Liver (tissue), 9 donors: ENCODE results near the gene NRF1. TPM values are rescaled to one million over a fixed set of nuclear protein-coding genes. Genes with fewer than 3 reads are reported as not detected.

ENCODE experiments used
- DNase-seq: peaks from one replicate; pipeline ENCODE4 v3.0.0-alpha.2; 2017; ENCODE audit warnings: low spot score
- H3K27ac ChIP-seq, 2 donors: one replicate each; pipeline ENCODE4 v1.7.0; 2013; ENCODE audit warnings: inconsistent platforms in 2 of 2, low read length in 2 of 2, control low read depth in 1 of 2, low read depth in 1 of 2, mild to moderate bottlenecking in 1 of 2
- H3K27me3 ChIP-seq, 4 donors: one replicate each; pipeline versions ENCODE4 v1.6.1 to v1.7.0; 2013; ENCODE audit warnings: low read length in 3 of 4, inconsistent platforms in 1 of 4, mild to moderate bottlenecking in 1 of 4, moderate library complexity in 1 of 4; ENCODE audit not compliant: control insufficient read depth in 4 of 4, insufficient read depth in 4 of 4
- H3K36me3 ChIP-seq, 4 donors: one replicate each; pipeline versions ENCODE4 v1.6.1 to v1.7.0; 2013; ENCODE audit warnings: low read length in 3 of 4, mild to moderate bottlenecking in 3 of 4, low read depth in 1 of 4, moderate library complexity in 1 of 4; ENCODE audit not compliant: control insufficient read depth in 4 of 4, insufficient read depth in 3 of 4
- H3K4me1 ChIP-seq, 4 donors: one replicate each; pipeline versions ENCODE4 v1.6.1 to v1.7.0; 2013; ENCODE audit warnings: low read length in 3 of 4, mild to moderate bottlenecking in 3 of 4, moderate library complexity in 1 of 4; ENCODE audit not compliant: control insufficient read depth in 4 of 4, insufficient read depth in 4 of 4
- H3K4me3 ChIP-seq, 3 donors: one replicate each; pipeline versions ENCODE4 v1.6.1 to v1.7.0; 2013; ENCODE audit warnings: low read length in 3 of 3, control low read depth in 1 of 3, low read depth in 1 of 3, mild to moderate bottlenecking in 1 of 3
- H3K9ac ChIP-seq, 2 donors: one replicate each; pipeline ENCODE4 v1.7.0; 2013; ENCODE audit warnings: low read length in 2 of 2, mild to moderate bottlenecking in 2 of 2, moderate library complexity in 2 of 2, control low read depth in 1 of 2, low read depth in 1 of 2
- H3K9me3 ChIP-seq, 4 donors: one replicate each; pipeline versions ENCODE4 v1.6.1 to v1.7.0; 2013; ENCODE audit warnings: low read length in 3 of 4; ENCODE audit not compliant: control insufficient read depth in 4 of 4
- EGR1 ChIP-seq, 2 donors: IDR thresholded peaks; 2 replicates each; pipeline ENCODE4 v1.6.1; 2016 to 2018; ENCODE audit warnings: antibody characterized with exemption in 2 of 2, low read depth in 2 of 2
- FOXA1 ChIP-seq: IDR thresholded peaks from 2 replicates; pipeline ENCODE4 v1.6.1; 2016; ENCODE audit warnings: antibody characterized with exemption
- FOXA2 ChIP-seq: IDR thresholded peaks from 2 replicates; pipeline ENCODE4 v1.6.1; 2016; ENCODE audit warnings: antibody characterized with exemption
- GABPA ChIP-seq, 2 donors: IDR thresholded peaks in 1 of 2; conservative IDR thresholded peaks in 1 of 2; 2 replicates each; pipeline ENCODE4 v1.6.1; 2016; ENCODE audit warnings: antibody characterized with exemption in 2 of 2, mild to moderate bottlenecking in 1 of 2, moderate library complexity in 1 of 2
- HNF4A ChIP-seq, 2 donors: conservative IDR thresholded peaks; 2 replicates each; pipeline ENCODE4 v1.6.1; 2016; ENCODE audit warnings: antibody characterized with exemption in 2 of 2, mild to moderate bottlenecking in 2 of 2
- HNF4G ChIP-seq: IDR thresholded peaks from 2 replicates; pipeline ENCODE4 v1.6.1; 2016; ENCODE audit warnings: antibody characterized with exemption
- JUND ChIP-seq, 2 donors: IDR thresholded peaks; 2 replicates each; pipeline ENCODE4 v1.6.1; 2016; ENCODE audit warnings: antibody characterized with exemption in 2 of 2
- NR2F2 ChIP-seq: IDR thresholded peaks from 2 replicates; pipeline ENCODE4 v1.6.1; 2016; ENCODE audit warnings: antibody characterized with exemption
- RAD21 ChIP-seq, 2 donors: IDR thresholded peaks; 2 replicates each; pipeline ENCODE4 v1.6.1; 2016; ENCODE audit warnings: antibody characterized with exemption in 2 of 2, mild to moderate bottlenecking in 2 of 2
- RXRA ChIP-seq, 2 donors: IDR thresholded peaks; 2 replicates each; pipeline ENCODE4 v1.6.1; 2017 to 2018; ENCODE audit warnings: antibody characterized with exemption in 2 of 2, mild to moderate bottlenecking in 1 of 2
- SP1 ChIP-seq: IDR thresholded peaks from 2 replicates; pipeline ENCODE4 v1.6.1; 2018; ENCODE audit warnings: antibody characterized with exemption, mild to moderate bottlenecking
- TAF1 ChIP-seq: conservative IDR thresholded peaks from 2 replicates; pipeline ENCODE4 v1.6.1; 2016; ENCODE audit warnings: antibody characterized with exemption, mild to moderate bottlenecking
- YY1 ChIP-seq: IDR thresholded peaks from 2 replicates; pipeline ENCODE4 v1.6.1; 2016; ENCODE audit warnings: antibody characterized with exemption, mild to moderate bottlenecking
- WGBS: extraction: QIAGEN DNeasy Blood & Tissue Kit; methylation state at CpG from one replicate; pipeline ENCODE4 v1.1.7; 2013; 5-methylcytosine and 5-hydroxymethylcytosine counted together
- polyA plus RNA-seq, 2 donors: library from polyadenylated mRNA; stranded (reverse) in 1 of 2; unstranded in 1 of 2; fragments of 200-250 nt in 1 of 2; fragments of >200 nt in 1 of 2; fragmentation: Nextera tagmentation in 1 of 2; extraction: Ambion mirVana in 1 of 2; gene quantifications; one replicate each; pipeline versions ENCODE4 v1.2.1 to v1.2.3, GENCODE V29; 2013 to 2015
- total RNA-seq, 2 donors: library from RNA; depleted of rRNA; stranded (reverse); fragments of >200 nt; gene quantifications; one replicate each; pipeline ENCODE4 v1.2.3, GENCODE V29; 2014
- TF ChIP-seq, protein P1 (sequence below): IDR thresholded peaks from 2 replicates; pipeline ENCODE4 v1.6.1; 2016; ENCODE audit warnings: antibody characterized with exemption
- TF ChIP-seq, protein P2 (sequence below): fragments of 150-350 bp; IDR thresholded peaks from 2 replicates; pipeline ENCODE4 v1.5.1; 2017; ENCODE audit warnings: improper control_type of control experiment, low read depth, low read length; ENCODE audit not compliant: missing input control
- TF ChIP-seq, protein P3 (sequence below): IDR thresholded peaks from 2 replicates; pipeline ENCODE4 v1.6.1; 2016; ENCODE audit warnings: antibody characterized with exemption
- TF ChIP-seq, protein P4 (sequence below): IDR thresholded peaks from 2 replicates; pipeline ENCODE4 v1.6.1; 2016; ENCODE audit warnings: antibody characterized with exemption, mild to moderate bottlenecking
- TF ChIP-seq, protein P5 (sequence below): IDR thresholded peaks from 2 replicates; pipeline ENCODE4 v1.6.1; 2016; ENCODE audit warnings: antibody characterized with exemption
- donor health status: healthy.
- donor health status: healthy.
- donor health status: healthy.
- donor health status: healthy.
- donor health status: healthy.

NRF1 gene
- total and polyA plus RNA-seq, 4 donors: 1.3 to 14.8 (median 5.3) TPM

DNA sequence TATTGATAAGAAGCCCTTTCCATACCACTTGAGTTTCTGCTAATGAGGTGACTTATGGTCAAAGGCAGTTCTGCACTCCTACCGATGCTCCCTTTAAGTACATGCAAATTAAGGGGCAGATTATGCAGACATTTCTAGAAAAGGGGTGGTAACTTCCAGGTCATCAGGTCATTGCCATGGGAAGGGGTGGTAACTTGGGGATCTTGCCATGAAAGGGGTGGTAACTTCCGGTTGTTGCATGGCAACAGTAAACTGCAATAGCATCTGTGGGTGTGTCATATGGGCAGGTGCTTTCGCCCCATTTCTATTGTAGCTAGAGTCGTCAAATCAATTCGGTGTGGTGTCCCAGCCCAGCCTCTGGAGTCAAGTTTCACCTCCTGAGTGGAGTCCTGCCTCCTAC lies 190.4 kb downstream of the NRF1 start:
- H3K9me3 ChIP-seq: no peaks in the 10 kb centered on the region
- no peaks in the 10 kb centered on the region for H3K4me1 ChIP-seq
- TF ChIP-seq, protein P1, sequence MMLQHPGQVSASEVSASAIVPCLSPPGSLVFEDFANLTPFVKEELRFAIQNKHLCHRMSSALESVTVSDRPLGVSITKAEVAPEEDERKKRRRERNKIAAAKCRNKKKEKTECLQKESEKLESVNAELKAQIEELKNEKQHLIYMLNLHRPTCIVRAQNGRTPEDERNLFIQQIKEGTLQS: no peak
- TF ChIP-seq, protein P2, sequence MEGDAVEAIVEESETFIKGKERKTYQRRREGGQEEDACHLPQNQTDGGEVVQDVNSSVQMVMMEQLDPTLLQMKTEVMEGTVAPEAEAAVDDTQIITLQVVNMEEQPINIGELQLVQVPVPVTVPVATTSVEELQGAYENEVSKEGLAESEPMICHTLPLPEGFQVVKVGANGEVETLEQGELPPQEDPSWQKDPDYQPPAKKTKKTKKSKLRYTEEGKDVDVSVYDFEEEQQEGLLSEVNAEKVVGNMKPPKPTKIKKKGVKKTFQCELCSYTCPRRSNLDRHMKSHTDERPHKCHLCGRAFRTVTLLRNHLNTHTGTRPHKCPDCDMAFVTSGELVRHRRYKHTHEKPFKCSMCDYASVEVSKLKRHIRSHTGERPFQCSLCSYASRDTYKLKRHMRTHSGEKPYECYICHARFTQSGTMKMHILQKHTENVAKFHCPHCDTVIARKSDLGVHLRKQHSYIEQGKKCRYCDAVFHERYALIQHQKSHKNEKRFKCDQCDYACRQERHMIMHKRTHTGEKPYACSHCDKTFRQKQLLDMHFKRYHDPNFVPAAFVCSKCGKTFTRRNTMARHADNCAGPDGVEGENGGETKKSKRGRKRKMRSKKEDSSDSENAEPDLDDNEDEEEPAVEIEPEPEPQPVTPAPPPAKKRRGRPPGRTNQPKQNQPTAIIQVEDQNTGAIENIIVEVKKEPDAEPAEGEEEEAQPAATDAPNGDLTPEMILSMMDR: no peak
- no peak for TF ChIP-seq RAD21 (IDR thresholded peaks at IDR 0.05)
- TF ChIP-seq SP1: no peak
- TF ChIP-seq JUND (IDR thresholded peaks at IDR 0.05): no peak
- TF ChIP-seq, protein P3, sequence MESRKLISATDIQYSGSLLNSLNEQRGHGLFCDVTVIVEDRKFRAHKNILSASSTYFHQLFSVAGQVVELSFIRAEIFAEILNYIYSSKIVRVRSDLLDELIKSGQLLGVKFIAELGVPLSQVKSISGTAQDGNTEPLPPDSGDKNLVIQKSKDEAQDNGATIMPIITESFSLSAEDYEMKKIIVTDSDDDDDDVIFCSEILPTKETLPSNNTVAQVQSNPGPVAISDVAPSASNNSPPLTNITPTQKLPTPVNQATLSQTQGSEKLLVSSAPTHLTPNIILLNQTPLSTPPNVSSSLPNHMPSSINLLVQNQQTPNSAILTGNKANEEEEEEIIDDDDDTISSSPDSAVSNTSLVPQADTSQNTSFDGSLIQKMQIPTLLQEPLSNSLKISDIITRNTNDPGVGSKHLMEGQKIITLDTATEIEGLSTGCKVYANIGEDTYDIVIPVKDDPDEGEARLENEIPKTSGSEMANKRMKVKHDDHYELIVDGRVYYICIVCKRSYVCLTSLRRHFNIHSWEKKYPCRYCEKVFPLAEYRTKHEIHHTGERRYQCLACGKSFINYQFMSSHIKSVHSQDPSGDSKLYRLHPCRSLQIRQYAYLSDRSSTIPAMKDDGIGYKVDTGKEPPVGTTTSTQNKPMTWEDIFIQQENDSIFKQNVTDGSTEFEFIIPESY: no peak
- TF ChIP-seq GABPA (IDR thresholded peaks at IDR 0.05 in 1 of 2, conservative IDR thresholded peaks at IDR 0.05 in 1 of 2): no peak
- TF ChIP-seq EGR1 (IDR thresholded peaks at IDR 0.05; ENCODE audit: low read depth in 2 of 2): no peak
- TF ChIP-seq FOXA1: no peak
- no peak for TF ChIP-seq NR2F2
- no peak for TF ChIP-seq HNF4G
- no peak for TF ChIP-seq YY1
- TF ChIP-seq RXRA (IDR thresholded peaks at IDR 0.05): no peak
- no peak for TF ChIP-seq TAF1
- TF ChIP-seq, protein P4, sequence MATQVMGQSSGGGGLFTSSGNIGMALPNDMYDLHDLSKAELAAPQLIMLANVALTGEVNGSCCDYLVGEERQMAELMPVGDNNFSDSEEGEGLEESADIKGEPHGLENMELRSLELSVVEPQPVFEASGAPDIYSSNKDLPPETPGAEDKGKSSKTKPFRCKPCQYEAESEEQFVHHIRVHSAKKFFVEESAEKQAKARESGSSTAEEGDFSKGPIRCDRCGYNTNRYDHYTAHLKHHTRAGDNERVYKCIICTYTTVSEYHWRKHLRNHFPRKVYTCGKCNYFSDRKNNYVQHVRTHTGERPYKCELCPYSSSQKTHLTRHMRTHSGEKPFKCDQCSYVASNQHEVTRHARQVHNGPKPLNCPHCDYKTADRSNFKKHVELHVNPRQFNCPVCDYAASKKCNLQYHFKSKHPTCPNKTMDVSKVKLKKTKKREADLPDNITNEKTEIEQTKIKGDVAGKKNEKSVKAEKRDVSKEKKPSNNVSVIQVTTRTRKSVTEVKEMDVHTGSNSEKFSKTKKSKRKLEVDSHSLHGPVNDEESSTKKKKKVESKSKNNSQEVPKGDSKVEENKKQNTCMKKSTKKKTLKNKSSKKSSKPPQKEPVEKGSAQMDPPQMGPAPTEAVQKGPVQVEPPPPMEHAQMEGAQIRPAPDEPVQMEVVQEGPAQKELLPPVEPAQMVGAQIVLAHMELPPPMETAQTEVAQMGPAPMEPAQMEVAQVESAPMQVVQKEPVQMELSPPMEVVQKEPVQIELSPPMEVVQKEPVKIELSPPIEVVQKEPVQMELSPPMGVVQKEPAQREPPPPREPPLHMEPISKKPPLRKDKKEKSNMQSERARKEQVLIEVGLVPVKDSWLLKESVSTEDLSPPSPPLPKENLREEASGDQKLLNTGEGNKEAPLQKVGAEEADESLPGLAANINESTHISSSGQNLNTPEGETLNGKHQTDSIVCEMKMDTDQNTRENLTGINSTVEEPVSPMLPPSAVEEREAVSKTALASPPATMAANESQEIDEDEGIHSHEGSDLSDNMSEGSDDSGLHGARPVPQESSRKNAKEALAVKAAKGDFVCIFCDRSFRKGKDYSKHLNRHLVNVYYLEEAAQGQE: no peak
- TF ChIP-seq, protein P5, sequence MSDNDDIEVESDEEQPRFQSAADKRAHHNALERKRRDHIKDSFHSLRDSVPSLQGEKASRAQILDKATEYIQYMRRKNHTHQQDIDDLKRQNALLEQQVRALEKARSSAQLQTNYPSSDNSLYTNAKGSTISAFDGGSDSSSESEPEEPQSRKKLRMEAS: no peak
- no peak for TF ChIP-seq HNF4A (conservative IDR thresholded peaks at IDR 0.05)
- TF ChIP-seq FOXA2: no peak
- no peak overlapping the region for H3K4me3 ChIP-seq
- no peaks in the 10 kb centered on the region for H3K27me3 ChIP-seq
- no peak overlapping the region for H3K9ac ChIP-seq
- DNase-seq: no peak
- WGBS: 63% methylated on average over 5 of the region's 5 CpGs
- no peak overlapping the region for H3K27ac ChIP-seq
- H3K36me3 ChIP-seq: no peaks in the 10 kb centered on the region
